C4-2B (cell line): ENCODE data around the gene PLA1A.

Source experiments
- CTCF ChIP-seq: fragments of 450-650 bp; conservative IDR thresholded peaks from 2 replicates; pipeline ENCODE4 v1.5.1; 2017; ENCODE audit warnings: mild to moderate bottlenecking
- ZFX ChIP-seq: fragments of 450-650 bp; IDR thresholded peaks from 2 replicates; pipeline ENCODE4 v1.6.1; 2017

- no peak for TF ChIP-seq CTCF
- TF ChIP-seq ZFX: no peak
Observed at GRCh38 chr3:119645813-119646212, 48.1 kb downstream of the PLA1A start.
